ENCODE measurements around the gene PTCRA. TPM values are rescaled to one million over a fixed set of nuclear protein-coding genes. Genes with fewer than 3 reads are reported as not detected.

PTCRA gene
- total RNA-seq, 1 donor from 2014 or later: not detected

- Mint-ChIP-seq H3K4me3 (ENCODE audit: unreplicated experiment) (no peak overlapping the region), H3K36me3 (ENCODE audit: unreplicated experiment) (peaks cover 18% of the 10 kb centered on the region), H3K4me1 (ENCODE audit: unreplicated experiment) (no peaks in the 10 kb centered on the region), H3K27ac (ENCODE audit: unreplicated experiment) (no peak overlapping the region), H3K27me3 (ENCODE audit: unreplicated experiment) (no peaks in the 10 kb centered on the region), H3K9me3 (ENCODE audit: unreplicated experiment) (no peaks in the 10 kb centered on the region)
- no peak for DNase-seq (ENCODE audit: extremely low spot score, unreplicated experiment)
- TF ChIP-seq CTCF (IDR thresholded peaks at IDR 0.05): no peak
Observed at GRCh38 chr6:42968783-42969182, 52.9 kb downstream of the PTCRA start.

GRCh38 chr6:42969431-42969830 is 53.6 kb downstream of the PTCRA start:
- Mint-ChIP-seq H3K9me3 (ENCODE audit: unreplicated experiment) (no peaks in the 10 kb centered on the region), H3K27ac (ENCODE audit: unreplicated experiment) (no peak overlapping the region), H3K36me3 (ENCODE audit: unreplicated experiment) (peaks cover 17% of the 10 kb centered on the region), H3K27me3 (ENCODE audit: unreplicated experiment) (no peaks in the 10 kb centered on the region), H3K4me3 (ENCODE audit: unreplicated experiment) (no peak overlapping the region), H3K4me1 (ENCODE audit: unreplicated experiment) (no peaks in the 10 kb centered on the region)
- no peak for DNase-seq (ENCODE audit: extremely low spot score, unreplicated experiment)
- no peak for TF ChIP-seq CTCF (IDR thresholded peaks at IDR 0.05)

GRCh38 chr6:42969934-42970333 is 54.1 kb downstream of the PTCRA start:
- peaks cover 14% of the 10 kb centered on the region for H3K36me3 Mint-ChIP-seq (ENCODE audit: unreplicated experiment)

GRCh38 chr6:42970871-42971612 is 55.2 kb downstream of the PTCRA start:
- TF ChIP-seq CTCF (IDR thresholded peaks at IDR 0.05): no peak
- Mint-ChIP-seq H3K4me1 (ENCODE audit: unreplicated experiment) (no peaks in the 10 kb centered on the region), H3K27me3 (ENCODE audit: unreplicated experiment) (no peaks in the 10 kb centered on the region), H3K36me3 (ENCODE audit: unreplicated experiment) (peaks cover 11% of the 10 kb centered on the region), H3K27ac (ENCODE audit: unreplicated experiment) (no peak overlapping the region), H3K4me3 (ENCODE audit: unreplicated experiment) (no peak overlapping the region), H3K9me3 (ENCODE audit: unreplicated experiment) (no peaks in the 10 kb centered on the region)
- DNase-seq (ENCODE audit: extremely low spot score, unreplicated experiment): no peak

More at GRCh38 chr6:42969934-42970333, 54.1 kb downstream of the PTCRA start:
- Mint-ChIP-seq H3K27me3 (ENCODE audit: unreplicated experiment) (no peaks in the 10 kb centered on the region), H3K4me1 (ENCODE audit: unreplicated experiment) (no peaks in the 10 kb centered on the region), H3K9me3 (ENCODE audit: unreplicated experiment) (no peaks in the 10 kb centered on the region), H3K4me3 (ENCODE audit: unreplicated experiment) (no peak overlapping the region), H3K27ac (ENCODE audit: unreplicated experiment) (no peak overlapping the region)
- DNase-seq (ENCODE audit: extremely low spot score, unreplicated experiment): no peak
- TF ChIP-seq CTCF (IDR thresholded peaks at IDR 0.05): no peak

GRCh38 chr6:42971746-42972327 is 56.0 kb downstream of the PTCRA start:
- Mint-ChIP-seq H3K27me3 (ENCODE audit: unreplicated experiment) (no peaks in the 10 kb centered on the region), H3K4me3 (ENCODE audit: unreplicated experiment) (no peak overlapping the region), H3K9me3 (ENCODE audit: unreplicated experiment) (no peaks in the 10 kb centered on the region), H3K36me3 (ENCODE audit: unreplicated experiment) (peaks cover 12% of the 10 kb centered on the region), H3K27ac (ENCODE audit: unreplicated experiment) (no peak overlapping the region), H3K4me1 (ENCODE audit: unreplicated experiment) (peaks cover 4% of the 10 kb centered on the region)
- no peak for TF ChIP-seq CTCF (IDR thresholded peaks at IDR 0.05)
- no peak for DNase-seq (ENCODE audit: extremely low spot score, unreplicated experiment)

All from osteocyte (in vitro differentiated cells).